ENCODE results near the gene CP. TPM values are rescaled to one million over a fixed set of nuclear protein-coding genes. Genes with fewer than 3 reads are reported as not detected.

CP gene
- total RNA-seq, 4 donors from 2014 or later, result 0.85 to 10.6 (median 5.4) TPM

GRCh38 chr3:149167898-149168297 is 53.7 kb downstream of the CP start:
- no peak for TF ChIP-seq POLR2A (IDR thresholded peaks at IDR 0.05)
- no peak for TF ChIP-seq CTCF (IDR thresholded peaks at IDR 0.05 in 4 of 5, conservative IDR thresholded peaks at IDR 0.05 in 1 of 5)
- Histone ChIP-seq H3K27me3 (no peaks in the 10 kb centered on the region), H3K36me3 (peaks cover 0 to 38% of the 10 kb centered on the region in 2 donors), H3K4me3 (no peak overlapping the region), H3K9me3 (no peaks in the 10 kb centered on the region), H3K27ac (no peak overlapping the region), H3K4me1 (no peaks in the 10 kb centered on the region)
- intact Hi-C loops (cut with DNase I; ENCODE audit: low total_unique reads) (no loop called here), in situ Hi-C loops (cut with MboI; ENCODE audit: low sequenced_read_pairs in 4 of 4) (no loop called here)
- no peak for DNase-seq
- no peak for ATAC-seq

- Histone ChIP-seq H3K9me3 (no peaks in the 10 kb centered on the region), H3K4me3 (no peak overlapping the region), H3K27ac (no peak overlapping the region), H3K27me3 (no peaks in the 10 kb centered on the region), H3K36me3 (peaks cover 0 to 24% of the 10 kb centered on the region in 2 donors), H3K4me1 (no peaks in the 10 kb centered on the region)
- TF ChIP-seq POLR2A (IDR thresholded peaks at IDR 0.05), result no peak
- no peak for TF ChIP-seq CTCF (IDR thresholded peaks at IDR 0.05 in 4 of 5, conservative IDR thresholded peaks at IDR 0.05 in 1 of 5)
- in situ Hi-C loops (cut with MboI; ENCODE audit: low sequenced_read_pairs in 4 of 4) (no loop called here), intact Hi-C loops (cut with DNase I; ENCODE audit: low total_unique reads) (no loop called here)
- DNase-seq (no peak), ATAC-seq (no peak)
Measured at GRCh38 chr3:149163066-149163465, 58.6 kb downstream of the CP start.

- H3K9me3 ChIP-seq, result no peaks in the 10 kb centered on the region
- in situ Hi-C loops (cut with MboI; ENCODE audit: low sequenced_read_pairs in 4 of 4), result no loop called here
- intact Hi-C loops (cut with DNase I; ENCODE audit: low total_unique reads), result no loop called here
- TF ChIP-seq CTCF (IDR thresholded peaks at IDR 0.05 in 4 of 5, conservative IDR thresholded peaks at IDR 0.05 in 1 of 5) (no peak), POLR2A (IDR thresholded peaks at IDR 0.05) (no peak)
- peaks cover 0 to 20% of the 10 kb centered on the region in 2 donors for H3K36me3 ChIP-seq
- no peak overlapping the region for H3K4me3 ChIP-seq
- no peak for DNase-seq
- no peaks in the 10 kb centered on the region for H3K4me1 ChIP-seq
- H3K27ac ChIP-seq, result no peak overlapping the region
- ATAC-seq, result no peak
- H3K27me3 ChIP-seq, result no peaks in the 10 kb centered on the region
Measured at GRCh38 chr3:149162007-149162406, 59.6 kb downstream of the CP start.

- Histone ChIP-seq H3K4me3 (no peak overlapping the region), H3K9me3 (no peaks in the 10 kb centered on the region), H3K4me1 (no peaks in the 10 kb centered on the region), H3K27ac (no peak overlapping the region), H3K36me3 (peaks cover 0 to 18% of the 10 kb centered on the region in 2 donors), H3K27me3 (no peaks in the 10 kb centered on the region)
- DNase-seq (no peak), ATAC-seq (no peak)
- TF ChIP-seq POLR2A (IDR thresholded peaks at IDR 0.05) (no peak), CTCF (IDR thresholded peaks at IDR 0.05 in 4 of 5, conservative IDR thresholded peaks at IDR 0.05 in 1 of 5) (no peak)
- in situ Hi-C loops (cut with MboI; ENCODE audit: low sequenced_read_pairs in 4 of 4), result no loop called here
- intact Hi-C loops (cut with DNase I; ENCODE audit: low total_unique reads), result no loop called here
Measured at GRCh38 chr3:149160754-149161300, 60.8 kb downstream of the CP start.

GRCh38 chr3:149153402-149153801 is 68.2 kb downstream of the CP start:
- Histone ChIP-seq H3K9me3 (no peaks in the 10 kb centered on the region), H3K27me3 (no peaks in the 10 kb centered on the region), H3K4me1 (peaks cover 6 to 12% of the 10 kb centered on the region in 2 donors), H3K27ac (no peak overlapping the region), H3K4me3 (no peak overlapping the region), H3K36me3 (peaks cover 0 to 9% of the 10 kb centered on the region in 2 donors)
- intact Hi-C loops (cut with DNase I; ENCODE audit: low total_unique reads), result no loop called here
- ATAC-seq (no peak), DNase-seq (no peak)
- TF ChIP-seq CTCF (IDR thresholded peaks at IDR 0.05 in 4 of 5, conservative IDR thresholded peaks at IDR 0.05 in 1 of 5), result no peak
- no peak for TF ChIP-seq POLR2A (IDR thresholded peaks at IDR 0.05)
- in situ Hi-C loops (cut with MboI; ENCODE audit: low sequenced_read_pairs in 4 of 4), result no loop called here
